Stimulated activated CD4-positive, alpha-beta T cell treated with anti-CD3 and anti-CD28 coated beads, Interleukin-12 subunit alpha, Interleukin-12 subunit beta, amount 100 ng/mL, for 4 hours (primary cell): ENCODE measurements around the gene COL16A1.

ENCODE experiments used
- DNase-seq: peaks from one replicate; pipeline ENCODE4 v3.0.0-alpha.2; 2020

Gene COL16A1

GRCh38 chr1:31663622-31664452 lies 40.0 kb downstream of the COL16A1 start:
- peak; percentile 59 for DNase-seq

GRCh38 chr1:31662463-31662862 lies 41.4 kb downstream of the COL16A1 start:
- DNase-seq, result no peak

DNA sequence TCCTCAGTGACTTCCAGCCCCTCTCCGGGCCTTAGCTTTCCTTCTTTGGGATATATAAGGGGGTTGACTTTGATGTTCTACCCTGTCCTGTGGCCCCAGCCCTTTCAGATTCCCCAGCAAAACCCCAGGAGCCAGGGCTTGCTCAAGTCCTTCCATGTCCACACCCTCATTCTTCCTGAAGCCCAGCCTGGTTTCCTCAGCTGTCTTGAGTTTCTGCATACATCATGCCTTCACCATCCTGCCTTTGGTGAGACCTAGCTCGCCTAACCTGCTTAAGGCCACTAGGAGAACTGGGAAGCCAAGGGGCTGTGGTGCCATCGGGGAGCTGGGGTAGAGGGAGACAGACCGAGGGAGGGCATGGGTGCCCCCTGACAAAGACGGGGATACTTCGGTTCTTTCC lies 42.0 kb downstream of the COL16A1 start:
- no peak for DNase-seq

- no peak for DNase-seq
Measured at GRCh38 chr1:31660871-31661455, 42.9 kb downstream of the COL16A1 start.

DNA sequence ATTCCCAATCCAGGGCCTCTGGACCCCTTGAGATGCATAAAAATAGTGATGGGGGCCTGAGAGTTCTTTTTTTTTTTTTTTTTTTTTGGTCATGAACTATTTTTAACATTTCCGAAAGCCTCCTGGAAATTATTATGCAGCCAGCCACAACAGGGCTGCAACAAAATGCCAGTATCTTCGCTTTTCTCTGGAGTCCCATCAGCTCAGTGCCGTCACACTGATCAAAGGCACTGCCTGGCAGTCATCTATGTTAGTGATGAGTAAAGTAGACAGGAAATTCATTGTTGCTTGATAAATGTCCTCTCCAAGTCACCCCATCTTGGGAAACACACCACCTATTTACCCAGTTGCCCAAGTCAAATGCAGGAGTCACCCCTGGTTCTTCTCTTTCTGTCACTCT lies 43.9 kb downstream of the COL16A1 start:
- no peak for DNase-seq

DNA sequence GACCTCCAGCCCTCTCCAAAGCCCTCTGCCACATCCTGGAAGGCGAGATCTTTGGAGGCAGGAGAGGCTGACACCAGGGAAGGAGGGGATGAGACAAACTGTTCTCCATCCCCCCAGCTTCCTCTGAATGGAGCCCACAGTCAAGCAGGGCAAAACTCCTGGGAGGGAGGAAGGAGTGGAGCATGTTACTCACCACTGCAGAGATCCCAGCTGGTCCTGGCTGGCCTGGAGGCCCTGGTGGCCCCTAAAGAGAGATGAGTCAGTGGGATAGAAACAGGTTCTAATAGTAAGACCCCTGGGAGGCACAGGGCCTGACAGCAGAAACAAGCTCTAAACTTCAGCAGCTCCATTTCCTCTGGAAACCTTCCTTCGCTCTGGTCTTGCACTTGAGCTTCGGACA lies 45.1 kb downstream of the COL16A1 start:
- DNase-seq, result no peak

DNA sequence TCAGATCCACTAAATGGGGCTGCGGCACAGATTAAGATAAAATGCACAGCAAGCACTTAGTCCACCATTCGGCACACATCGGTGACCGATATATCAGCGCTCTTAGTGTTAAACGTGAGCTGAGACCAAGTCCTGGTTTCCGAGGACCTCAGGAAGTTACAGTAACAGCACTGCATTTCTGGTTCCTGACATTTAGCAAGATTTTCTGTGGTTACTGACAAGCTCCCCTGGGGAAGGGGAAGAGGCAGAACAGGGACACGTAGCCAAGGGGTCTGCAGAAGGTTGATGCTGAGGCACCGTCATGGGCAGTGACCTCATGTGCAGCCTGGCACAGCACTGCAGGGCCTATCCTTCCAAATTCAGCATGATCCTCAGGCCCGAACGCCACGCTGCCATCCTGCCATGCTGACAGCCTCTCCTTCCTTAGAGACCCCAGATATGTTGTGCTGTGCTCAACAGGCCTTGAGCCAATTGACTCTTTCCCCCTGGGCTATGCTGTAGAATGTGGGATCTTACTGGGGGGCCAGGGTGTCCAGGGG lies 45.8 kb downstream of the COL16A1 start:
- DNase-seq, result no peak

DNA sequence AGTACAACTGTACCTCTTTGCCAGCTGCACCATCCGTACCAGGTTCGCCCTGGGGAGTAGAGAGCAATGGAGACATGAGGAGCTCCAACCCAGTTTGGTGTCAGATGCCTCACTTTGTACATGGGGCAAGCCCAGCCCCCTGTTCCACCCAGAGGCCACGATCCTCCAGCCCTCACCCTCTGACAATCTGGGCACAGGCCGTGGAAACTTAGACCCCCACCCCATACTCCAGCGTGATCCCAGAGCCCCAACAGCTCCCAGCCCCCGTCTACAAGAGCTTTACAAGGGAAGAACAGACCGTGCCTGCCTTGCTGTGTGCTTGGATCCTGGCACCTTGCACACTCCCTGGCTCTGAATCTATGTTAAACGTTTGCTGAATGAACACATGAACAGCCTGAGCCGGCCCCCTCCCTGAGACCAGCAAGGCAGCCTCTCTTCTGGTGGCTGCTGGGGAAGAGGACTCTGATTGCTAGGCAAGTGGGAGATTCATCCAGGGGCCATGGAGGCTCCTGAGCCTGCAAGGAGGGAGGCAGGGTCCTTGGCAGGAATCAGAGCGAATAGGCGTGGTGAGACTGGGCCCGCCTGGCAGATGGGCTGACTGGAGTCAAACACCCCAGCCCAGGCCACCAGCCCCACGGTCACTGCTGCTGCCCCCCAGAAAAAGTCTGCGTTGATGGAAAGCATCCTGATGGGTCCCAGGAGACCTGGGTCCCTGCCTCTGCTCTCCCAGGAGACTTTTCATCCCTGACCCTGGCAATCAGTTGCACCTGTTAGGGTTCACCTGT lies 46.6 kb downstream of the COL16A1 start:
- DNase-seq, result no peak

GRCh38 chr1:31655756-31656155 lies 48.1 kb downstream of the COL16A1 start:
- no peak for DNase-seq

DNA sequence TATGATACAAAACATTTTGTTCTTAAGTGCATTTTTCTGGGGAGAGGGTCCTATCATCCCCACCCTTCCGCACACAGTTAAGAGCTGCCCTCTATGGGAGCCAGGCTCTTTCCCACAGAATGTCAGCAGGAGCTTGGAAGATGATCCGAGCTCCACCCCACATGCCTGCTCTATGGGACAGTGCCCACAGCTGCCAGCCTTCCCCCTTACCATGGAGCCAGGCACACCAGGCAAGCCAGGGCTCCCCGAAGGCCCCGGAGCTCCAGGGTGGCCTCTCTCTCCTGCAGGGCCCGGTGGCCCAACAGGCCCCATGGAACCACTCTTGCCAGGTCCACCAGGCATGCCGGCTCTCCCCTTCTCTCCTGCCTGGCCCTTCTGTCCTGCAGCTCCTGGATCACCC lies 48.7 kb downstream of the COL16A1 start:
- no peak for DNase-seq

GRCh38 chr1:31654474-31654776 lies 49.4 kb downstream of the COL16A1 start:
- DNase-seq, result no peak

- no peak for DNase-seq
Measured at GRCh38 chr1:31653717-31654473, 49.9 kb downstream of the COL16A1 start.

- no peak for DNase-seq
Measured at GRCh38 chr1:31652891-31653499, 50.8 kb downstream of the COL16A1 start.

DNA sequence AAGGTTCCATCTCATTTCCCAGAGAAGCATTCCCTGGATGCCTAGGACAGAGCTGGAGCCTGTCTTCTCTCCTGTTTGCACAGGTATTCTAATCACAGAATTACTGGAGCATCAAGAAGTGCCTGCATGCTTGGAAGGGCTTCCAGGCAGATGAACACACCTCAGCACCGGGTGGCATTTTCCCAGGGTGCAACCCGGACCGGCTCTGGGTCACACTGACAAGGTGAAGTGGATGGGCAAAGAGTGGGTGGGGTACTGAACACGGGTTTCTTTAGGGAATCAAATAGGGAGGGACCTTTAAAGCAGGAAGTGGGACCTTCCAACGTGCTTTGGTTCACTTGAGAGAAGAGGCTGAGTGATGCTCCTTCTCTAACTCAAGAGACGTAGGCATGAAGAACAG lies 52.1 kb downstream of the COL16A1 start:
- DNase-seq, result no peak

DNA sequence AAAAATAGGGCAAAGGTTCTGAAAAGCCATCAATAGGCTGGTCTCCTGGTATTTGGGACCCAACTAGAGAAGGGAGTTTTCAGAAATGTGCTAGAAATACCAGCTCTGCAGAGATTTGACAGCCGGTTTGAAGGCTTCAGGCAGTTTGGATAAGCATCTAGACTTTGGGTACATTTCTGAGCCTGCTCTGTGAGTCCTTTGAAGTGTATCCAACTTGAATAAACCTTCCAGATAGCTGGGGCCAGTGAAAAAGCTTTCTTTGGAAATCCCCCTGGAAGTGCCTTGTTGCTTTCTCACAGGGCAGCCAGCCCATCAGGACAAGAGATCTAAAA lies 52.8 kb downstream of the COL16A1 start:
- DNase-seq, result no peak

DNA sequence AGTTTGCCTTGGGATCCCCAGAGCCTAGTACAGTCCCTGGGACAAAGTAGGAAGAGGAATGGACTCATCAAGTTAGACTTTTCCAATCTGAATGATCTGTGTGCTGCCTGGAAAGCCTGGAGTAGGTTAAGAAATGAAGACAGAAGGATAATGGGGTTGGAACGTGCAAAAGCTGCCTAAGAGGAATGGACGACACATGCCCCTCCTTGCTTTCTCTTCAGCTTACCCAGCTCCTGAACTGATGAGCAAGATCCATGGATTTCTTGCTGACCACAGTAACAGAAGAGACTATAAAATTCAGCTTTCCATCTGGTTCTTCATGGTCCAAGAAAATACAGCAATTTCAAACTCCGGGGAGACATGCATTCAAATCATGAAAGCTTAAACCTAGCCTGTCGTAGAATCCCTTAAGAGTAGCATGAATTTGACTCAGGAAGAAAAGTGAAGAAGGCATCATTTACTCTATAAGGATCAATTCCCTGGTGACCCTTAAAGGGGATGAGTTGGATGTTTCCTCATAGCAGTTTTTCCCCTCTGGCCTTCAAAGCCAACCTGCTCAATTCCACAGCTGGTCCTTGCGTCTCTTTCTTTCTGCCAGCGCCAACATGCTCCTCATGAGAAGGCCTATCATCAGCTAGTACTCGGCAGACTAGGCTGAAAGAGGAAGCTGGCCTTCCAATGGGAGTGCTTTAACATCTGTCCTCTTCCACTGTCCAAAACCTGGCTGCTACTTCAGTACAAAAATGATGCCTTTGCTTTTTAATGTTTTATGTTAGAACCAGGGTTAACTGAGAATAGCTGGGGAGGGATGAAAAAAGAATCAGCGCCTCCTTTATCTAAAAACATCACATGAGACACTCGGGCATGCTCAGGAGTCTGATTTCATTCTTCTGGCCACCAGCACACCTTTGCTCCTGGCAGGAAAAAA lies 53.4 kb downstream of the COL16A1 start:
- DNase-seq, result no peak

- DNase-seq, result no peak
Measured at GRCh38 chr1:31648641-31649357, 55.0 kb downstream of the COL16A1 start.

- DNase-seq, result no peak
Measured at GRCh38 chr1:31648190-31648589, 55.6 kb downstream of the COL16A1 start.

- DNase-seq, result no peak
Measured at GRCh38 chr1:31647106-31647505, 56.7 kb downstream of the COL16A1 start.

DNA sequence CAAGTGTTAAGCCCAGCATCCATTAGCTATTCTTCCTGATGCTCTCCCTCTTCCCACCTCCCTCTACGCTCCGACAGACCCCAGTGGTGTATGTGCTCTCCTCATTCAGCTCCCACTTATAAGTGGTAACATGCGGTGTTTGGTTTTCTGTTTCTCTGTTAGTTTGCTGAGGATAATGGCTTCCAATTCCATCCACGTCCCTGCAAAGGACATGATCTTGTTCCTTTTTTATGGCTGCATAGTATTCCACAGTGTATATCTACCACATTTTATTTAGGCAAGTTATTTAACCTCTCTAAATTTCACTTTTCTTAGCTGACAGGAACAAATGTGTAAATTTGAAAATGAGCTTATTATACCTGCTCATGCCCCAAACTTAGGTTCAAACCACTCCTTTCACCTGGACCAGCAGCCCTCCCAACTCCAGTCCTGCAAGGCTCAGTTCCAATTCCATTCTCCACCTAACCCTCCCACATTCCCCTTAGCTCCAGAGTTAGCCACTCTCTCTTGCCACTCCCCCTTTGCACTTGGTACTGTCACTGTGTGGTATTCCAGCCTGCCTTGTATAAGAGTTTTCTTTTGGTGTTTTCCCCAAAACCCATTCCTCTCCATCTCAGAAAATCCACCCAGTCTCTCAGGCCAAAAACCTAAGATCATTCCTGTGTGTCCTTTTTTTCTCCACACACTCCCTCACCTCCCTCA lies 57.4 kb downstream of the COL16A1 start:
- DNase-seq, result no peak

- DNase-seq, result no peak
Measured at GRCh38 chr1:31645274-31645568, 58.6 kb downstream of the COL16A1 start.
